NCI-H128 (cell line): ENCODE measurements around the gene GBA3.

Experiments
- DNase-seq: peaks from one replicate; lab custom pipeline; 2025; ENCODE audit not compliant: unreplicated experiment; lab: John Stamatoyannopoulos, UW

The GBA3 gene

DNA sequence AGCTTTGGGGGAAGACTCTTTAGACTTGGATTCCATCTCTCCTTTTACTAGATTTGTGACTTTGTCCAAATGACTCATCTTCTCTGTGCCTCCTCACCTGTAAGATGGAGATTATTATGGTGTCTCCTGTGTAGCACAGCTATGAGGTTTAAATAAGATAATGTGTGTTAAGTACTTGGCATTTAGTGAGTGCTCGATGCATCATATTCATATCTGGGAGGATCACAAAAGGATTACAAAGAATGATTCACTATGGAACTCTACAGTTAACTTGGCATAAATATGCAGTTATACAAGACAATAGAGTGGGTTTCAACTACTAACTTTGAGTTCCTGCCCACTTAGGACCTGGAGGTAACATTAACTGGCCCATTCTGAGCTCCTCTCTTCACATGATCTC is 2.3 kb downstream of the GBA3 start:
- no peak for DNase-seq

DNA sequence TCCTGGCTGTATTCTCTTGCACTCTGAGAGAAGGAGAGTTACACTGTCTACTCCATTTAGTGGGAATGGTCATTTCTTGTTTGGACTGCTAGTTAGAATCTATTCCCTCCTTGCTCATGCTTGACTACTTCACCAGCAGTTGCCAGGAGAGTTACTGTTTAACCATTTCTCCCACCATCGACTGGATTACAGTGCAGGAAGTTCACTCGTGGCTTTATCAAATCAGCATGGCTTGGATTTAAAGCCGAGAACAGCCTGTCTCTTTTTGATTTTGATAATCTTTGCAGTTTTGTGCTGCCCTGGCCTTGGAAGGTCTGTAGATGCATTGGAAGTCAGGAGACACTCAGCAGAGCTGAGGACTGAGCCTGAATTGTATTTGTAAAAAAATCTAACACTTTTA is 3.2 kb downstream of the GBA3 start:
- no peak for DNase-seq

- no peak for DNase-seq
These were observed 11.2 kb downstream of the GBA3 start for GRCh38 chr4:22703912-22704311.

- no peak for DNase-seq
These were observed 14.7 kb downstream of the GBA3 start for GRCh38 chr4:22707390-22707789.

DNA sequence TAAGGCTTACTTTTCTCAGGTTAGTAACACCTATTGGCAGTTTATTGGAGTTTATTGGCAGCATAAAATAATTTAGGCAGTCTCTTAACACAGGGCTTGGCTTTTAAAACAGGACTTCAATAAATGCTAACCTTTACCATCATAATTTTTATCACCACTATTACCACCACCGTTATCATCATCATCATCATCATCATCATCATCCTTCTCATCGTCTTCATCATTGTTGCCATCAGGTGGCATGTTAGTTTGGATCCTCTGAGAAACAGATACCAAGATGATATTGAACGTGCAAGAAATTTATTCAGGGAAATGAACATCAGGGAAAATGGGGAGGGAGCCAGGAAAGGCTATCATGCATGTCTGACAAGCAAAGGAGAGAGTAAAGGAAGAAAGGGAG is 16.2 kb downstream of the GBA3 start:
- DNase-seq, result no peak

DNA sequence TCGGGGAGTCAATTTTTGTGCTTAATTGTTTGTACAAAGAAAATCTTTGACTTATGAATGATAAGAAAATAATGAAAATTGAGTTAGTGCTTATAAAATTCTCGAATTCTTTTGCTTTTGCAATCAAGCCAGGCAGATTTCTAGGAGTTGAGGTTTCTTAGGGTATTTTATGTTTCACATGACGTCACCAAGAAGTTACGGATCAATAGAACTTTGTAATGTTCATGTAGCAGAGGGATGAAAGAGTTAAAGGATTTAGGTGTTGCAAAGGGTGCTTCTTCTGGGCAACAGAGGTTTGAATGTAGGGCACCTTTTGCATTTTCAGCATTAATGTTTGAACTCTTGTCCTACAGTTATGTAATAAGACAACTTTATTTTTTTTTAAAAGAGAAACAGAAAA is 19.4 kb downstream of the GBA3 start:
- DNase-seq, result no peak

DNA sequence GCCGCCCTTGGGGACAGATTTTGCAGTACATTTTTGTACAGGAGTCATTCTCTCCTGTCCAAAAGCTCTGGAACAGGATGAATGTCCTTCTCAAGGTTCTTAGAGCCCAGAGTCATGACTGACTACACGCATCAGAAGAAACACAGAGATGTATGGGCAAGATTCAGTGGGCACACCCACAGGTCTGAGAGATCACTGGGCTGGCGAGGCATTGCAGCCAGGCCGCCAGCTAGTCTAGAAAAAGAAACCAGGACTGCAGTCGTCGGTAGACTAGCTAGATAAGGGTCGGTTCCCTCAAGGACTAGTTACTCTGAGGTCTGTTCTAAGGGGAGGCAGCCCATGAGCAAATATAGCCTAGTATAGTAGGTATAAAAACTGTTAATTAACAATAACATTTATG is 19.8 kb downstream of the GBA3 start:
- DNase-seq, result no peak

DNA sequence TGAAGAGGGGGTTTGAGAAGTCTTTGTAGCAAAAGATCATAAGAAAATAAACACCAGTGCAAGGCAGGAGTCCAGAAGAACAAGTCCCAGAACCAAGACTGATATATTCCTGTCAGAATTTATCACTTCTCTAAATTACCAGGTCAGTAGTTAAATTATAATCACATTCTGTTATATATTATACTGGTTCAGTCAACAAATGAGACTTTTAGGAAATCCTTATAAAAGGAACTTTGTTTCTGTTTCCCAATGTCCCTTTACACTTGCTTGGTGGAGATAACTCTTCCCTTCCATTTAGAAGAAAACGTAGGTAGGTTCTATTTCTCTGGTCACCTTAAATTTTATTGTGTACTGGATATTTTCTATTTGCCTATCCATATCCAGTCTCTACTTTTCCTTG is 21.1 kb downstream of the GBA3 start:
- DNase-seq, result no peak

GRCh38 chr4:22719218-22719617 is 26.5 kb downstream of the GBA3 start:
- no peak for DNase-seq

- no peak for DNase-seq
These were observed 27.4 kb downstream of the GBA3 start for GRCh38 chr4:22720091-22720490.

DNA sequence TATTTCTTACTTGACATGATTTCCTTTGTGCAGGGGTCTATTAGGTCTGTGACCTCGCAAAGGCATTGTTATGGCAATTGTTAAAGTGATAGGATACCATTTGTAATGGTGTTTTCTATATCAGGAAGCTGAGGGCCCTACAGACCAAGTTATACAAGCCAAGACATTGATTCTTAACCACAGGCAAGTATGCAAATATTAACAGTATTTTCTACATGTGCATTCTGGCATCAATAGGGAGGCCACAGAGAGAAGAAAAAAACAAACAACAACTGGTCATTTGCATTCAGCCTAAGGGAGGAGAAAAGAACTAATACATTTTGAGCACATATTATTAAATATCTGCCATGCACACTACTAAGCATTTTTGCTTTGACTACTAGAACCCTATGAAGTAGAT is 28.5 kb downstream of the GBA3 start:
- no peak for DNase-seq

- no peak for DNase-seq
These were observed 37.3 kb downstream of the GBA3 start for GRCh38 chr4:22730021-22730420.

- DNase-seq, result no peak
These were observed 41.1 kb downstream of the GBA3 start for GRCh38 chr4:22733816-22734215.

DNA sequence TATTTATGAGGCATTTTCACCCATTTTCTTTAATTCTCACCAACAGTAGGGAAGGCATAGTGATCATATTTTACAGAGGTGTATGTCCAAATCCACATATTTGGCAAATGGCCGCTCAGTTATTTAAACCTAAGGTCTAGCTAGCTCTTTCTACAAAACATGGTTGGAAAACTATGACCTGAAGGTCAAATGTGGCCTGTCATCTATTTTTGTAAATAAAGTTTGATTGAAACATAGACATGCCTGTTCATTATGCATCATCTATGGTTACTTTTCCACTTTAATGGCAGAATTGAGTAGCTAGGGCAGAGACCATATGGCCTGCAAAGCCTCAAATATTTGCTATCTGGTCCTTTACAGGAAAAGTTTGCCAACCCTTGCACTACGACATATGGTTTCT is 44.2 kb downstream of the GBA3 start:
- no peak for DNase-seq

- DNase-seq, result no peak
These were observed 47.2 kb downstream of the GBA3 start for GRCh38 chr4:22739968-22740367.

DNA sequence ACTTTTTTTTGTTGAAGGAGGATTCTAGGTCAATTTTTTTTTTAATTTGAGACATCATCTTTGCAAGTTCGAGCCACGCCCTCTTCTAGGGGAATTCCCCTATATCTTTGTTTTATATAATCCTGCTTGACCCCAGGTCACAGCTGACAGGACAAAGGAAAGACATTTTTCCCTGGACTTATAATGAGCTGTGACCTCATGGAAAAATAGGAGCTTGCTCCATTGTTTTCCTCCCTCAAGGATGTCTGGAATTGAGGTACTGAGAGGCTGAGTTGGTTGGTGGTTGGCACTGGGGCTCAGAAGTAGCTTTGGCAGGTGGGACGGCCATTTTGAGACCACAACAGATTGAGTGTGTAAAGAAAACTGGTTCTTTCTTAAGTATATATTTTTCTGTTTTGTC is 49.0 kb downstream of the GBA3 start:
- DNase-seq, result no peak

- no peak for DNase-seq
These were observed 50.6 kb downstream of the GBA3 start for GRCh38 chr4:22743290-22743689.

DNA sequence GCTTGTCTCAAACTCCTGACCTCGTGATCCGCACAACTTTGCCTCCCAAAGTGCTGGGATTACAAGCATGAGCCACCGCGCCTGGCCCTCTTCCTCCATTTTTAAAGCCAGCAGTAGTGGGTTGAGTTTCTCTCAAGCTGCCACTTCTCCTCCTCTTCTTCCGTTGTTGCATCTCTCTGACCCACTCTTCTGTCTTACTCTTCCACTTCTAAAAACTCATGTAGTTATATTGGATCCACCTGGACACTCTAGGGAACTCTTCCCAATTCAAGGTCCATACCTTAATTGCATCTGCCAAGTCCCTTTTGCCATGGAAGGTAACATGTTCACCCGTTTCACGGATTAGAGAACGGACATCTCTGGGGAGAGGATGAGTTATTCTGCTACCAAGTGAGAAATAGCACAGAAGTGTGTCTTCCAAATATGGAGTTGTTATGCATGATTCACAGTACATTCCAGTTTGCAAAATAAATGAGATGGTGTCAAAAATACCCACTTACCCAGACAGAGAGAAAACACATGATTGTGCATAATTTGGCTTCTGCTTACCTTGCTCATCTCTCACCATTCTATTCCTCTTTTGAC is 51.8 kb downstream of the GBA3 start:
- DNase-seq, result no peak

GRCh38 chr4:22745234-22745633 is 52.5 kb downstream of the GBA3 start:
- DNase-seq, result no peak

GRCh38 chr4:22754116-22754515 is 61.4 kb downstream of the GBA3 start:
- no peak for DNase-seq

GRCh38 chr4:22762548-22762947 is 69.8 kb downstream of the GBA3 start:
- no peak for DNase-seq

DNA sequence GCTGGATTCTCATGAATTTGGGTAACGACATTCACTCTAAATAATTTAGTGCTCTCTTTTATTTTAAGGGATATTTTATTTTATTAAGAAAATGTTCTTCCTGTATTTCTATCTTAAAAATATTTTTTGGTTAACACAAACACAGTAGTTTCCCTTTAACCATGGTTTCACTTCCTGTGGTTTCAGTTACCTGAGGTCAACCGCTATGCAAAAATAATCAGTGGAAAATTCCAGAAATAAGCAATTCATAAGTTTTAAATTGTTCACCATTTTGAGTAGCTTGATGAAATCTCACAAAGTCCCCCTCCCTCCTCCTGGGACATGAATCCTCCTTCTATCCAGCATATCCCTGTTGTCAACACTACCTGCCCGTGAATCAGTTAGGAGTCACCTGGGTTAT is 71.4 kb downstream of the GBA3 start:
- no peak for DNase-seq

GRCh38 chr4:22766068-22766467 is 73.3 kb downstream of the GBA3 start:
- no peak for DNase-seq
